Cardiac fibroblast (primary cell): Measurements from ENCODE around the gene INAVA.
A peak's percentile ranks its signal among the peaks of the same experiment; 100 is the strongest.

ENCODE experiments used
- DNase-seq, 2 donors: peaks; one replicate each; pipeline versions ENCODE4 v3.0.0 to v3.0.0-alpha.2; 2010; ENCODE audit warnings: low read depth in 2 of 2
- H3K4me3 ChIP-seq, 2 donors: replicated peaks in 1 of 2; 1 replicate in 1 of 2; 2 replicates in 1 of 2; pipeline ENCODE4 v1.5.1; 2011; ENCODE audit warnings: low read depth in 2 of 2, low read length in 2 of 2, mild to moderate bottlenecking in 2 of 2, moderate library complexity in 1 of 2
- TF ChIP-seq, protein P1 (sequence below): IDR thresholded peaks from one replicate; pipeline ENCODE4 v1.5.1; 2011; ENCODE audit warnings: low read depth, mild to moderate bottlenecking, low read length, inconsistent platforms

Gene INAVA

GRCh38 chr1:200894712-200895442 is at the start of gene INAVA:
Gene INAVA, plus strand, starts transcription at chr1:200894900. Its CDS starts 3,501 bp downstream, at chr1:200898401.
- H3K4me3 ChIP-seq = no peak within 1 kb of the TSS

GRCh38 chr1:200845360-200845759 is 49.3 kb upstream of the INAVA start:
- TF ChIP-seq, protein P1, sequence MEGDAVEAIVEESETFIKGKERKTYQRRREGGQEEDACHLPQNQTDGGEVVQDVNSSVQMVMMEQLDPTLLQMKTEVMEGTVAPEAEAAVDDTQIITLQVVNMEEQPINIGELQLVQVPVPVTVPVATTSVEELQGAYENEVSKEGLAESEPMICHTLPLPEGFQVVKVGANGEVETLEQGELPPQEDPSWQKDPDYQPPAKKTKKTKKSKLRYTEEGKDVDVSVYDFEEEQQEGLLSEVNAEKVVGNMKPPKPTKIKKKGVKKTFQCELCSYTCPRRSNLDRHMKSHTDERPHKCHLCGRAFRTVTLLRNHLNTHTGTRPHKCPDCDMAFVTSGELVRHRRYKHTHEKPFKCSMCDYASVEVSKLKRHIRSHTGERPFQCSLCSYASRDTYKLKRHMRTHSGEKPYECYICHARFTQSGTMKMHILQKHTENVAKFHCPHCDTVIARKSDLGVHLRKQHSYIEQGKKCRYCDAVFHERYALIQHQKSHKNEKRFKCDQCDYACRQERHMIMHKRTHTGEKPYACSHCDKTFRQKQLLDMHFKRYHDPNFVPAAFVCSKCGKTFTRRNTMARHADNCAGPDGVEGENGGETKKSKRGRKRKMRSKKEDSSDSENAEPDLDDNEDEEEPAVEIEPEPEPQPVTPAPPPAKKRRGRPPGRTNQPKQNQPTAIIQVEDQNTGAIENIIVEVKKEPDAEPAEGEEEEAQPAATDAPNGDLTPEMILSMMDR = no peak
- no peak for DNase-seq
- H3K4me3 ChIP-seq = no peak overlapping the region

More at GRCh38 chr1:200894712-200895442, at the start of gene INAVA:
- TF ChIP-seq, protein P1 = no peak
- DNase-seq = no peak

DNA sequence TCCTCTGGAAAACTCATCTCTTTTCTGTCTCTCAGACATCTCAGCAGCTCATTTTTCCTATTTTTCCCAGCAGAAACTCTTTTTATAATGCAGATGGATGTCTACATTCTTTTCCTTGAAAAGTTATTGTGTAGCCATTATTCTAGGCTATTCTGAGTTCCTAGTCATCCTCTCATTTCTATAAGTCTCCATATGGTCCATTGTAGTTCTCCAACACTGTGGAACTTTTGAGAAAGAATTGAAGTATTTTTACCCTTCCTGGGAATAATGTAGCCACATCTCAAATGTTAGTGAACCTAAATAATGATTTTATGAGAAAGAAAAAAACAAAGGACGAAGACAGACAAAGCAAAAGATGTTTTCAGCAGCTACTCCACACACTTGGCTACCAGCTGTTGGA is 48.3 kb upstream of the INAVA start:
- H3K4me3 ChIP-seq = no peak overlapping the region
- TF ChIP-seq, protein P1 = no peak
- DNase-seq = no peak

- TF ChIP-seq, protein P1 = no peak
- no peak for DNase-seq
- no peak overlapping the region for H3K4me3 ChIP-seq
Measured at GRCh38 chr1:200849430-200849829, 45.3 kb upstream of the INAVA start.

- H3K4me3 ChIP-seq = no peak overlapping the region
- TF ChIP-seq, protein P1 = no peak
Measured at GRCh38 chr1:200850554-200850953, 44.1 kb upstream of the INAVA start.

DNA sequence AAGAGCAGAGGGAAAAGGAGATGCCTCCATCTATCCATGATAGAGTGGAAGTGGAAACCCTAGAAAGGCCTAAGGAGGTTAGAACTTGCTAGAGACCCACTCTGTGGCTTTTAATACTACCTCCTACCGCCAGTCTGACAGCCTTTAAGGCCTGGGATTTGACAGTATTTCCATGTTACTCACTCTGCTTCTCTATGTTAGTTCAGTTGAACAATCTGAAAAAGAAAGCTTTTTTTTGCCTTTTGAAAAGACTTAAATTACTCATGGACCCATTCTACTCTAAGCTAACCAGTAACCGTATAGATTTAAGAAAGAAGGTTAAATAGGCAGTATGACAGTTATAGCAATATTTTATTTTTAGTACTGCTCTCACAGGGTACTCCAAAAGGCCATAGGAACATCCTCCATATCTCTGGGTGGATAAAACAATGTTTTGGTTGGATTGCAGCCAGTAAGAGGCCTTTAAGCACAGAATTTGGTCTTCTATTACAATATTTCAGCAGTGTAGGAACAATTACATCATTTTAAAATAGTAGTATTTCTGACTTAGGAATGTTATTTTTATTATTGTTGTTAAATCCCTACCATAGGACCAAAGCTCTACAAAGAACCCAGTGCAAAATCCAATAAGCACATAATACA is 37.9 kb upstream of the INAVA start:
- peak; percentile 78 for DNase-seq
- TF ChIP-seq, protein P1 = no peak
- no peak overlapping the region for H3K4me3 ChIP-seq

More at GRCh38 chr1:200850554-200850953, 44.1 kb upstream of the INAVA start:
- no peak for DNase-seq
